ENCODE data around the gene SIGLEC8. TPM values are rescaled to one million over a fixed set of nuclear protein-coding genes. Genes with fewer than 3 reads are reported as not detected.
"Not testable (repeated sequence)": the region's sequence is repeated elsewhere in the genome, so short reads cannot be mapped to it uniquely, and the experiment has no call there.

SIGLEC8 gene
- total and polyA plus RNA-seq, 2 experiments from 2014 or later = not detected

DNA sequence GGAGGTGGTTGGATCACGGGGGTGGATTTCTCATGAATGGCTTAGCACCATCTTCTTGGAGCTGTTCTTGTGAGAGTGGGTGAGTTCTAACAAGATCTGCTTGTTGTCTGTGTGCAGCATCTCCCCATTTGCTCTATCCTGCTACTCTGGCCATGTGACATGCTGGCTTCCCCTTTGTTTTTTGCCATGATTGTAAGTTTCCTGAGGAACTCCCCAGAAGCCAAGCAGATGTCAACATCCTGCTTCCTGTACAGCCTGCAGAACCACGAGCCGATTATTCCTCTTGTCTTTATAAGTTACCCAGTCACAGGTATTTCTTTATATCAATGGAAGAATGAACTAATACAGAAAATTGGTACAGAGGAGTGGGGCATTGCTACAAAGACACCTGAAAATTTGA lies 45.6 kb upstream of the SIGLEC8 start:
- Histone ChIP-seq H3K36me3 (ENCODE audit: low read depth) (no peaks in the 10 kb centered on the region), H4K20me1 (ENCODE audit: insufficient read depth) (no peaks in the 10 kb centered on the region), H3K9me3 (ENCODE audit: low read depth) (no peaks in the 10 kb centered on the region), H3K4me3 (no peak overlapping the region), H3K27me3 (replicated peaks; ENCODE audit: insufficient read depth) (no peaks in the 10 kb centered on the region), H3K4me2 (ENCODE audit: unreplicated experiment) (no peak overlapping the region), H3K9ac (no peak overlapping the region), H2AFZ (no peak overlapping the region), H3K27ac (no peak overlapping the region), H3K79me2 (ENCODE audit: insufficient read depth) (no peaks in the 10 kb centered on the region), H3K4me1 (ENCODE audit: insufficient read depth) (no peaks in the 10 kb centered on the region), H3K9me2 (ENCODE audit: insufficient read depth) (no peaks in the 10 kb centered on the region), H3F3A (ENCODE audit: insufficient read depth) (no peaks in the 10 kb centered on the region)
- in situ Hi-C loops (cut with MboI) = no loop called here
- 19 to 22% methylated on average over 3 of the region's 3 CpGs for WGBS, 2 experiments (ENCODE audit: low coverage in 1 of 2, low lambda C conversion rate in 2 of 2, missing lambda C conversion rate in 2 of 2)
- no peak for DNase-seq
- TF ChIP-seq EZH2phosphoT487 (IDR thresholded peaks at IDR 0.05; ENCODE audit: insufficient read depth, low read depth) (no peak), EZH2 (IDR thresholded peaks at IDR 0.05; ENCODE audit: insufficient read depth, poor library complexity, severe bottlenecking) (no peak)

GRCh38 chr19:51503286-51503817 lies 45.1 kb upstream of the SIGLEC8 start:
- no peak overlapping the region for H3K4me3 ChIP-seq
- H3K4me2 ChIP-seq (ENCODE audit: unreplicated experiment) = no peak overlapping the region
- in situ Hi-C loops (cut with MboI) = no loop called here
- no peaks in the 10 kb centered on the region for H3K79me2 ChIP-seq (ENCODE audit: insufficient read depth)
- no peaks in the 10 kb centered on the region for H3K36me3 ChIP-seq (ENCODE audit: low read depth)
- no peaks in the 10 kb centered on the region for H3K27me3 ChIP-seq (replicated peaks; ENCODE audit: insufficient read depth)
- TF ChIP-seq EZH2phosphoT487 (IDR thresholded peaks at IDR 0.05; ENCODE audit: insufficient read depth, low read depth) = no peak
- no peak overlapping the region for H2AFZ ChIP-seq
- no peaks in the 10 kb centered on the region for H3K9me3 ChIP-seq (ENCODE audit: low read depth)
- no peaks in the 10 kb centered on the region for H3F3A ChIP-seq (ENCODE audit: insufficient read depth)
- no peak overlapping the region for H3K9ac ChIP-seq
- DNase-seq = no peak
- H3K4me1 ChIP-seq (ENCODE audit: insufficient read depth) = no peaks in the 10 kb centered on the region
- H3K9me2 ChIP-seq (ENCODE audit: insufficient read depth) = no peaks in the 10 kb centered on the region
- no peaks in the 10 kb centered on the region for H4K20me1 ChIP-seq (ENCODE audit: insufficient read depth)
- H3K27ac ChIP-seq = no peak overlapping the region
- WGBS, 2 experiments (ENCODE audit: low coverage in 1 of 2, low lambda C conversion rate in 2 of 2, missing lambda C conversion rate in 2 of 2) = 36 to 42% methylated on average over 5 of the region's 5 CpGs

- H3K4me1 ChIP-seq (ENCODE audit: insufficient read depth) = no peaks in the 10 kb centered on the region
- no peak within 1 kb of the TSS for H3K4me2 ChIP-seq (ENCODE audit: unreplicated experiment)
- no peaks in the 10 kb centered on the region for H3K79me2 ChIP-seq (ENCODE audit: insufficient read depth)
- H4K20me1 ChIP-seq (ENCODE audit: insufficient read depth) = no peaks in the 10 kb centered on the region
- H3K4me3 ChIP-seq = no peak within 1 kb of the TSS
- H3F3A ChIP-seq (ENCODE audit: insufficient read depth) = no peaks in the 10 kb centered on the region
- WGBS, 2 experiments (ENCODE audit: low coverage in 1 of 2, low lambda C conversion rate in 2 of 2, missing lambda C conversion rate in 2 of 2) = 32 to 34% methylated on average over 12 of the region's 12 CpGs
- no peaks in the 10 kb centered on the region for H3K27me3 ChIP-seq (replicated peaks; ENCODE audit: insufficient read depth)
- H3K27ac ChIP-seq = no peak within 1 kb of the TSS
- no peaks in the 10 kb centered on the region for H3K36me3 ChIP-seq (ENCODE audit: low read depth)
- H3K9me2 ChIP-seq (ENCODE audit: insufficient read depth) = no peaks in the 10 kb centered on the region
- H3K9me3 ChIP-seq (ENCODE audit: low read depth) = no peaks in the 10 kb centered on the region
- no peak within 1 kb of the TSS for H2AFZ ChIP-seq
- no peak within 1 kb of the TSS for H3K9ac ChIP-seq
- no peak for TF ChIP-seq EZH2phosphoT487 (IDR thresholded peaks at IDR 0.05; ENCODE audit: insufficient read depth, low read depth)
- TF ChIP-seq EZH2 (IDR thresholded peaks at IDR 0.05; ENCODE audit: insufficient read depth, poor library complexity, severe bottlenecking) = no peak
- DNase-seq = no peak
- in situ Hi-C loops (cut with MboI) = no loop called here
Measured at GRCh38 chr19:51501594-51502263, 43.5 kb upstream of the SIGLEC8 start, which contains the start of gene SIGLEC12. SIGLEC12 (minus strand) TSS chr19:51501800; CDS start chr19:51501733, 67 bp downstream.

- H3K27ac ChIP-seq; H3F3A ChIP-seq (ENCODE audit: insufficient read depth); H3K9me3 ChIP-seq (ENCODE audit: low read depth); H2AFZ ChIP-seq; H3K36me3 ChIP-seq (ENCODE audit: low read depth); H4K20me1 ChIP-seq (ENCODE audit: insufficient read depth); H3K4me3 ChIP-seq; H3K4me2 ChIP-seq (ENCODE audit: unreplicated experiment); H3K9ac ChIP-seq; H3K27me3 ChIP-seq (replicated peaks; ENCODE audit: insufficient read depth); H3K4me1 ChIP-seq (ENCODE audit: insufficient read depth); in situ Hi-C loops (cut with MboI); H3K9me2 ChIP-seq (ENCODE audit: insufficient read depth); H3K79me2 ChIP-seq (ENCODE audit: insufficient read depth); DNase-seq: not testable (repeated sequence)
- WGBS, 2 experiments (ENCODE audit: low coverage in 1 of 2, low lambda C conversion rate in 2 of 2, missing lambda C conversion rate in 2 of 2) = 20 to 23% methylated on average over 8 of the region's 8 CpGs
Measured at GRCh38 chr19:51500931-51501330, 42.7 kb upstream of the SIGLEC8 start.

DNA sequence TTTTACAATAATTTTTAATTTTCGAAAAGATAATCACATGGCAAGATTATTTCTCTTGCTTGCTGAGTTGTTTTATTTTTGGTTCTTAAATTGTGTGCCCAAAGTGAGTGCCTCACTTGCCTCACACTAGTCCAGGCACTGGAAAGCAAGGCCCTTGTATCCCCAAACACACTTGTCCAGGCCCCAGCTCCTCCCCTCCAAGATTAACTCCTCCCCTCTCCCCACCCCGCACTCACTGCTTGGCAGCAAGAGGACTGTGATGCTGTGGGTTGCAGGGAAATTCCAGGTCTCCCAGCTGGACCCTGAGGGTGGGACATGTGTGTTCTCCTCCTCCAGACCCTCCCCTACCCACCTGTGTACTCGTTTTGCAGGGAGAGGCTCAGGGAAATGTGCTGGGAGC lies 39.4 kb upstream of the SIGLEC8 start:
- no peak overlapping the region for H3K4me3 ChIP-seq
- in situ Hi-C loops (cut with MboI) = no loop called here

More for the DNA sequence above, 39.4 kb upstream of the SIGLEC8 start:
- no peaks in the 10 kb centered on the region for H3K36me3 ChIP-seq (ENCODE audit: low read depth)
- no peaks in the 10 kb centered on the region for H3F3A ChIP-seq (ENCODE audit: insufficient read depth)
- H3K4me2 ChIP-seq (ENCODE audit: unreplicated experiment) = no peak overlapping the region
- WGBS, 2 experiments (ENCODE audit: low coverage in 1 of 2, low lambda C conversion rate in 2 of 2, missing lambda C conversion rate in 2 of 2) = 8 to 10% methylated on average over 3 of the region's 3 CpGs
- DNase-seq = no peak
- no peak overlapping the region for H2AFZ ChIP-seq
- H4K20me1 ChIP-seq (ENCODE audit: insufficient read depth) = no peaks in the 10 kb centered on the region
- H3K79me2 ChIP-seq (ENCODE audit: insufficient read depth) = no peaks in the 10 kb centered on the region
- no peaks in the 10 kb centered on the region for H3K9me2 ChIP-seq (ENCODE audit: insufficient read depth)
- no peaks in the 10 kb centered on the region for H3K4me1 ChIP-seq (ENCODE audit: insufficient read depth)
- H3K27me3 ChIP-seq (replicated peaks; ENCODE audit: insufficient read depth) = no peaks in the 10 kb centered on the region
- no peak overlapping the region for H3K9ac ChIP-seq
- H3K27ac ChIP-seq = no peak overlapping the region
- H3K9me3 ChIP-seq (ENCODE audit: low read depth) = no peaks in the 10 kb centered on the region
- TF ChIP-seq EZH2phosphoT487 (IDR thresholded peaks at IDR 0.05; ENCODE audit: insufficient read depth, low read depth) (no peak), EZH2 (IDR thresholded peaks at IDR 0.05; ENCODE audit: insufficient read depth, poor library complexity, severe bottlenecking) (no peak)
